Measurements from ENCODE around the gene RELL1. TPM values are rescaled to one million over a fixed set of nuclear protein-coding genes. Genes with fewer than 3 reads are reported as not detected.

Gene RELL1
- total RNA-seq, 1 donor from 2014 or later: 45.8 TPM

DNA sequence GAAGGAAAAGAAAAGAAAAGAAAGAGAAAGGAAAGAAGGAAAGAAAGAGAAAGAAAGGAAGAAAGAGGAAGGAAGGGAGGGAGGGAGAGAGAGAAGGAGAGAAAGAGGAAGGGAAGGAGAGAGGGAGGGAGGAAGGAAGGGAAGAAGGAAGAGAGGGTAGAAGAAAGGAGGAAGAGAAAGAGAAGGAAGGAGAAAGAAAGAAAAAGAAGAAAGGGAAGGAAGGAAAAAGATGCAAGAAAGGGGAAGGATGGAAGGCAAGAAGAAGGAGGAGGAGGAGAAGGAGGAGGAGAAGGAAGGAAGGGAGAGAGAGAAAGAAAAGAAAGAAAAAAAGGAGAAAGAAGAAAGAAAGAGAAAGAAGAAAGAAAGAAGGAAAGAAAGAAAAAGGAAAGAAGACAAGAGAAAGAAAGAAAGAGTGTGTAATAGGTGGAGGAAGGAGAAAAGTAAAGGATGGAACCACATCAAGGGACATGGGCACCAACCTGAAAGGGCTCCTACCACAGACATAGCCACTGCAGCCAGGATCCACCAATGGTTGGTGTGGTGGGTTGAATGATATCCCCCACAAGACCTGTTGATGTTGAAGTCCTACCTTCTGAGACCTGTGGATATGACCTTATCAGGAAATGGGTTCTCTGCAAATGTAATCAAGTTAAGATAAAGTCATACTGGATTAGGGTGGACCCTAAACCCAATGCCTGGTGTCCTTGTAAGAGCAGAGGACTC is 80.2 kb downstream of the RELL1 start:
- Mint-ChIP-seq H3K27ac (no peak overlapping the region), H3K4me1 (ENCODE audit: unreplicated experiment) (peaks cover 29% of the 10 kb centered on the region), H3K9me3 (peaks cover 19% of the 10 kb centered on the region), H3K4me3 (no peak overlapping the region), H3K27me3 (no peaks in the 10 kb centered on the region), H3K36me3 (peaks cover 26% of the 10 kb centered on the region)
- TF ChIP-seq, protein P1, sequence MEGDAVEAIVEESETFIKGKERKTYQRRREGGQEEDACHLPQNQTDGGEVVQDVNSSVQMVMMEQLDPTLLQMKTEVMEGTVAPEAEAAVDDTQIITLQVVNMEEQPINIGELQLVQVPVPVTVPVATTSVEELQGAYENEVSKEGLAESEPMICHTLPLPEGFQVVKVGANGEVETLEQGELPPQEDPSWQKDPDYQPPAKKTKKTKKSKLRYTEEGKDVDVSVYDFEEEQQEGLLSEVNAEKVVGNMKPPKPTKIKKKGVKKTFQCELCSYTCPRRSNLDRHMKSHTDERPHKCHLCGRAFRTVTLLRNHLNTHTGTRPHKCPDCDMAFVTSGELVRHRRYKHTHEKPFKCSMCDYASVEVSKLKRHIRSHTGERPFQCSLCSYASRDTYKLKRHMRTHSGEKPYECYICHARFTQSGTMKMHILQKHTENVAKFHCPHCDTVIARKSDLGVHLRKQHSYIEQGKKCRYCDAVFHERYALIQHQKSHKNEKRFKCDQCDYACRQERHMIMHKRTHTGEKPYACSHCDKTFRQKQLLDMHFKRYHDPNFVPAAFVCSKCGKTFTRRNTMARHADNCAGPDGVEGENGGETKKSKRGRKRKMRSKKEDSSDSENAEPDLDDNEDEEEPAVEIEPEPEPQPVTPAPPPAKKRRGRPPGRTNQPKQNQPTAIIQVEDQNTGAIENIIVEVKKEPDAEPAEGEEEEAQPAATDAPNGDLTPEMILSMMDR (conservative IDR thresholded peaks at IDR 0.05): no peak
- no peak for DNase-seq (ENCODE audit: extremely low spot score, unreplicated experiment)

DNA sequence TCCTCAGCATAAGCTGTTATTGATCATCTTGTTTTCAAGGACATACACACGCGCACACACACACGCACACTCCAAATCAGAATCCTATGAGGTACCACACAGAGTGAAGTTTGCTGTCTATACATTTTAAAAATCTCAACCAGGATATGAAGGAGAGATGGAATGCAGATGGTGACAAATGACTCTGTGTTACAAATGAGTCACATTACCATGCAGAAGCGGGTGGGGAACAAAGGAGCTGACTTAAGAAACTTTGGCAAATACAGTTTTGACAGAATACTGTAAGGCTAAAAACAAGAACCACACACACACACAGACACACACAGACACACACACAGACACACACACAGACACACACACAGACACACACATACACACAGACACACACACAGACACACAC is 81.7 kb downstream of the RELL1 start:
- TF ChIP-seq, protein P1 (conservative IDR thresholded peaks at IDR 0.05): no peak
- peak overlapping the region; percentile 38 for H3K4me3 Mint-ChIP-seq
- peaks cover 34% of the 10 kb centered on the region for H3K4me1 Mint-ChIP-seq (ENCODE audit: unreplicated experiment)
- DNase-seq (ENCODE audit: extremely low spot score, unreplicated experiment): no peak
- H3K9me3 Mint-ChIP-seq: peaks cover 17% of the 10 kb centered on the region
- H3K27me3 Mint-ChIP-seq: no peaks in the 10 kb centered on the region
- H3K27ac Mint-ChIP-seq: peak overlapping the region; percentile 64
- peaks cover 18% of the 10 kb centered on the region for H3K36me3 Mint-ChIP-seq

DNA sequence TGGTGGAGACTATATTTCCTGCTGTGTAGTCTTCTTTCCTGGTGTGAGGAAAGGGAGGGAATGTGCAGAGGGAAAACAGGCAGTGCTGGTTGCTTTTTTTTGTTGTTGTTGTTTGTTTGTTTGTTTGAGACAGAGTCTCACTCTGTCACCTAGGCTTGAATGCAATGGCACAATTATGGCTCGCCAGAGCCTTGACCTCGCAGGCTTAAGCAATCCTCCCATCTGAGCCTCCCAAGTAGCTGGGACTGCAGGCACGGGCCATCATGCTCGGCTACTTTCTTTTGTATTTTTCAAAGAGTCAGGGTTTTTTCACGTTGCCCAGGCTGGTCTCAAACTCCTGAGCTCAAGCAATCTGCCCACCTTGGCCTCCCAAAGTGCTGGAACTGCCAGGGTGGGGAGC is 82.5 kb downstream of the RELL1 start:
- Mint-ChIP-seq H3K27ac (no peak overlapping the region), H3K4me1 (ENCODE audit: unreplicated experiment) (peaks cover 34% of the 10 kb centered on the region), H3K9me3 (peaks cover 12% of the 10 kb centered on the region), H3K27me3 (no peaks in the 10 kb centered on the region), H3K36me3 (peaks cover 10% of the 10 kb centered on the region), H3K4me3 (no peak overlapping the region)
- no peak for DNase-seq (ENCODE audit: extremely low spot score, unreplicated experiment)
- TF ChIP-seq, protein P1 (conservative IDR thresholded peaks at IDR 0.05): no peak

DNA sequence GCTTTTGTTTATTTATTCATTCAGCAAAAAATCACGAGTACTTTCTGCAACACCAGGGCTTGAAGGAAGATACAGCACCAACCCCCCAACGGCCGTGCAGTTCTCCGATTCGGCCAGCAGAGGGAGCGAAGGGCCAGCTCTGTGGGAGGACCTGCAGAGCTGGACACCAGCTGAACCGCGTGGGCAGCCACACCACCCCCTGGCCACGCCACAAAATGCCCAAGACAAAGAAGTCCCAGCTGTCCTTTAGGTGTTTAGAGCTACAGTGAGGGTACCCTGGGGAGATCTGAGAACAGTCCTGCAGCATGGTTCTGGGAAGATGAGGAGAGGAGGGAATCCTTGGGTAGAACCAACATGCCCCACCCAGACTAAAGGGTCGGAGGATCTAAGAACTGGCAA is 83.1 kb downstream of the RELL1 start:
- no peaks in the 10 kb centered on the region for H3K27me3 Mint-ChIP-seq
- peak overlapping the region; percentile 22 for H3K27ac Mint-ChIP-seq
- peaks cover 9% of the 10 kb centered on the region for H3K36me3 Mint-ChIP-seq
- H3K9me3 Mint-ChIP-seq: peaks cover 10% of the 10 kb centered on the region
- peak overlapping the region; percentile 26 for H3K4me3 Mint-ChIP-seq
- H3K4me1 Mint-ChIP-seq (ENCODE audit: unreplicated experiment): peaks cover 34% of the 10 kb centered on the region
- DNase-seq (ENCODE audit: extremely low spot score, unreplicated experiment): peak; percentile 86
- TF ChIP-seq, protein P1 (conservative IDR thresholded peaks at IDR 0.05): peak; percentile 97

DNA sequence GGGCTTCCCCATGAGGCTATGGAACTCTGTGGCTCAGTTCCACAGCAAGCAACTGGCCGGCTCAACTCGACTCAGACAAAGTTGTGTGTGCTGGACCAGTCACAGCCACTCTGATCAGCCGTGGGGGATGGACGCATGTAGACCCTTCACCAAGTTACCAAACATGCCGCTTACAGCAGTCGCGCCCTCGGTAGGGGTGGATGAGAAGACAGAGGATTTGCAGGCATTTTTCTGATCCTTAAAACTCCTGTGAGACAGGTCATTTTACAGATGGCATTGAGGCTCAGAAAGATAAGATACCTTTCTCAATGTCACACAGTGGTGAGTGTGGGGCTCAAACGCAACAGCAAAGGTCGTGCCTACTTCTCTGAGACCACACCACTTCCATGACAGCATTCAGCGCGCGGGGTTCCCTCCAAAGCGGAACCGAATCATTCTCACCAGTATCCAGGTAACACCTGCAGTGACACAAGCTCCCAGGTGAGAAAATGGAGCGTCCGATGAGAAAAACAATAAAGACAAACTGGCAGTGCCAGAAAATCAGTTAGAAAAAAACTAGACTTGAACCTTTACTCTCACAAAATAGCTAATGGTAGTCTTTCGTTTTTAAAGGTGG is 83.6 kb downstream of the RELL1 start:
- H3K4me3 Mint-ChIP-seq: no peak overlapping the region
- no peak for DNase-seq (ENCODE audit: extremely low spot score, unreplicated experiment)
- peaks cover 34% of the 10 kb centered on the region for H3K4me1 Mint-ChIP-seq (ENCODE audit: unreplicated experiment)
- no peak overlapping the region for H3K27ac Mint-ChIP-seq
- TF ChIP-seq, protein P1 (conservative IDR thresholded peaks at IDR 0.05): no peak
- peaks cover 9% of the 10 kb centered on the region for H3K36me3 Mint-ChIP-seq
- no peaks in the 10 kb centered on the region for H3K27me3 Mint-ChIP-seq
- peaks cover 9% of the 10 kb centered on the region for H3K9me3 Mint-ChIP-seq

Measured in type B pancreatic cell (in vitro differentiated cells).